Panc1 (cell line): ENCODE data around the gene B4GALT3.

Experiments used
- POLR2AphosphoS5 ChIP-seq: IDR thresholded peaks from 2 replicates; pipeline ENCODE4 v1.6.1; 2012; ENCODE audit warnings: mild to moderate bottlenecking, low read depth, low read length, moderate library complexity
- SIN3A ChIP-seq: IDR thresholded peaks from 2 replicates; pipeline ENCODE4 v1.6.1; 2012; ENCODE audit warnings: low read depth, mild to moderate bottlenecking, low read length, moderate library complexity, borderline replicate concordance; ENCODE audit not compliant: insufficient read depth
- TF ChIP-seq, protein P1 (sequence below): fragments of 450-650 bp; IDR thresholded peaks from 2 replicates; pipeline ENCODE4 v1.5.1; 2017; ENCODE audit warnings: mild to moderate bottlenecking

DNA sequence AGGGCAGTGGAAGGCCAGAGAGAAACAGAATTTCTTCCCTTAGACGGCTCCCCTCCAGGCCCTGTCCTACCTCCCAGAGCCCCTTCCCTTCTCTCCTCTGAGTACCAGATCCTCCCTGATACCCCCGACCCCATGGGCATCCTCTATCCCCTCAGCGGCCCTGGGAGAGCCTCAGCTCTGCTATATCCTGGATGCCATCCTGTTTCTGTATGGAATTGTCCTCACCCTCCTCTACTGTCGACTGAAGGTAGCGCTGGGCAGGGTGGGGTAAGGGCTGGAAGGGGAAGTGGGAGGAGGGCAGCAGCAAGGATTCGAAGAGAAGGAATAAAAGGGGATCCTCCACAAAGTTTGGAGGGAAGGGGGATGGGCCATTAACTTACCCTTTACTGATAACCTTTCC lies 40.5 kb upstream of the B4GALT3 start:
- TF ChIP-seq, protein P1, sequence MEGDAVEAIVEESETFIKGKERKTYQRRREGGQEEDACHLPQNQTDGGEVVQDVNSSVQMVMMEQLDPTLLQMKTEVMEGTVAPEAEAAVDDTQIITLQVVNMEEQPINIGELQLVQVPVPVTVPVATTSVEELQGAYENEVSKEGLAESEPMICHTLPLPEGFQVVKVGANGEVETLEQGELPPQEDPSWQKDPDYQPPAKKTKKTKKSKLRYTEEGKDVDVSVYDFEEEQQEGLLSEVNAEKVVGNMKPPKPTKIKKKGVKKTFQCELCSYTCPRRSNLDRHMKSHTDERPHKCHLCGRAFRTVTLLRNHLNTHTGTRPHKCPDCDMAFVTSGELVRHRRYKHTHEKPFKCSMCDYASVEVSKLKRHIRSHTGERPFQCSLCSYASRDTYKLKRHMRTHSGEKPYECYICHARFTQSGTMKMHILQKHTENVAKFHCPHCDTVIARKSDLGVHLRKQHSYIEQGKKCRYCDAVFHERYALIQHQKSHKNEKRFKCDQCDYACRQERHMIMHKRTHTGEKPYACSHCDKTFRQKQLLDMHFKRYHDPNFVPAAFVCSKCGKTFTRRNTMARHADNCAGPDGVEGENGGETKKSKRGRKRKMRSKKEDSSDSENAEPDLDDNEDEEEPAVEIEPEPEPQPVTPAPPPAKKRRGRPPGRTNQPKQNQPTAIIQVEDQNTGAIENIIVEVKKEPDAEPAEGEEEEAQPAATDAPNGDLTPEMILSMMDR = no peak
- no peak for TF ChIP-seq POLR2AphosphoS5
- no peak for TF ChIP-seq SIN3A
